Measurements from ENCODE around the gene EIF4G1.
"Not testable (repeated sequence)": the region's sequence is repeated elsewhere in the genome, so short reads cannot be mapped to it uniquely, and the experiment has no call there.

Gene EIF4G1

DNA sequence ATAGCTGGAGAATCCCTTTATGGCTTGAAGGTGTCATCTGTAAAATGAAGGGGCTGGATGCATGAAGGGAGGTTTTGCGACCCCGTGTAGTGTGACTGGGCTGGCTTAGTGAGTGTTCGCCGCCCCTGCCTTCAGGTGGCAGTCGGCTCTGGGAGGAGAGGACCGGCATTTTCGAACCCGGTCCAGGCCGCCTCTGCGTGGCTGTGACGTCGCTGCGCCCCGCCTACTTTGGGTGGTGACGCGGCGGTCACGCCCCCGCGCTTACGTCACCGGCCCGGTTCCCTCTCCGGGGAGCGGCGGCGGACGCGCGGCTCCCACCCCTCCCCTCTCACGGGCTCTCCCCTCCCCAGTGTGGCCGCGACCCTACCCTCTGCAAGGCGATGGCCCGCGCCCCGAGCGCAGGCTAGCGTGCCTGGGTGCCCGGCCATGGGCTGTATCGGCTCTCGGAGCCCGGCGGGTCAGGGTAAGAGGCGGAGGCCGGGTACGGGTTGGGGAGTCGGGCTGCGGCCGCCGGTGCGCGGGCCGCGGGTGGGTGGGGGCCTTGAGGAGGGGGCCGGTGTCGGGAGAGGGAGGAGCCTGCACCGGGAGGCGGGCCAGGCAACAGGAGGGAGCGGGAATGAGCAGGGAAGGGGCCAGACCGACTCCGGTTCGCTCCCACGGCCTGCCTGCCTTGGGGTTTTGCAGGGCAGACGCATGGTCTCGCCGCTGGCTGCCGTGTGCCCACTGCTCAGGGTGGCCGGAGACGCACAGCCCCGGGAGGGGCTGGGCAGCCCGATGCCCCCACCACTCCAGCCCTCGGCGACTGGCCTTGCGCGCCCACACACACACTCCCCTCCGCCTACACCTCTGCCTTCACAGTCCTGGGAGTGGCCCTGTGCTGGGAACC, 21.5 kb downstream of the EIF4G1 start:
- peak; percentile 35 to 89 for DNase-seq

DNA sequence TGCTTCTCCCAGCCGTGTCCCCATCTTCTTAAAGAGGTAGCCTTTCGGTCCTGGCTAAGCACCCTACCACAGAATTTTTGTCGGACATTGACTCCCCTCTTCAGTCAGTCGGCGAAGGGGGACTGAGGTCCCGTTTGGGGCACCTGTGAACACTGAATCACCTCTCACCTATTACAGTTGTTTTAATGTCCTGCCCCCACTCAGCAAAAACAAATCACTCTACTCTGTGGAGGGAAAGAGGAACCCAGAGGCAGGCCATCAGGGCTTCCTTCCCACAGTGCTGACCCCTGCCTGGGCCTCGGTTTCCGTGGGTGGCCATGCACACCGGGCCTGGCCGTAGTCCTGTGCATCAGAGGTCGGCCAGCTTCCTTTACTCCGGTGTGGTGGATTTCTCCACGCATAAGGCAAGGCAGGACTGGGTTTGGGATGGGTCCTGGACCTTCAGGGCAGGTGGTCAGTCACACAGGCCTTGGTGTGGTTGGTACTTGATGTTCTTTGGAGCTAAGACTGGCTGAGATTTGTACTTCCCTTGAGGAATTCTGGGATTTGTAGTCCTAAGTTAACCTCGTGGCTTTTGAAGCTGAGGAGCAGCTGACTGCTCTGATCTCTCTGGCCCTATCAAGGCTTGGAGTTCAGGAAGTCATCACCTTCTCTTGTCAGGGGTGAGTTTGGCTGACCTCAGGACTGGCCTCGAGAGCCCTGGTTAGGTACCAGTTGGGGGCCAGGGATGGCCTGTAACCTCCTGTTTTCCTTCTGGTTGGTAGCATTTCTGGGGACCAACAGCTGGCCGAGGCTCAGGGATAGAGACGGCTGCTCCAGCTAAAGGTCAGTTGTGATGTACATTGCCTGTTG, 22.4 kb downstream of the EIF4G1 start:
- peak in 1 of 2 experiments; percentile 51 for DNase-seq

DNA sequence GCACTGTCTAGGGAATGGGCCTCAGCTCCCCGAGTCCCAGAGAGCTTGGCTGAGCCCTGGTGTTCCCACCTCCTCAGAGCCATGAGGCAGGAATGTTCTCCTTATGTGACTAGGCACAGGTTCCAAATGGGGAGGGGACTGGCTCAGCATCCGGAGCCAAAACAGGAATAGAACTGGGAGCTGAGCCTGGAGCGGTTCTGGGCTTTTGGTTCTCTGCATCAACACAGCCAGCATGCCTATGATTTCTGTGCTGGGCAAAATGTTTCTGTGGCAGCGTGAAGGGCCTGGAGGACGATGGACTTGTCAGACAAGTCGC, 23.0 kb downstream of the EIF4G1 start, which contains the start of gene FAM131A:
Gene FAM131A, plus strand, starts transcription at position 202 of the 316 bp plus-strand sequence. Its CDS starts 31 bp downstream, at position 233.
- no peak for DNase-seq

GRCh38 chr3:184337981-184338380, 23.6 kb downstream of the EIF4G1 start:
- no peak for DNase-seq

DNA sequence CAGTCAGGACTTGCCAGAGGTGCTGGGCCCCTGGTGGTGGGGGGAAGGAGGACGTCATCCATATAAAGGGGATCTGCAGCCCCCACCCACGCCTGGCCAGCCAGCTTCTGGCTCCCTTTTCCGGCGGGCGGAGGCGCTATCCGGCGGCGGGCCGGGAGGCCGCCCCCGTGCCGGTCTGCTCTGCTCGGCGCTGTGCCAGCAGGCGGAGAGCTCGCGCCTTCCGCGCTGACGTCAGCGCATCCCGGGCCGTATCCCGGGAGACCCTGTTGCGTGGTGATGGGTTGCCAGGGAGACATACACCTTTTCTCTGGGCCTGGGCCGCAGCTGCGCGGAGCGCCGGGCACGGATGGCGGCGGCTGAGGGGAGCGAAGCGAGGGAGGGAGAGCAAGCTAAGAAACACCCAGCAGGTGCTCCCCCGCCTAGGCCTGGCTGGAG, 24.1 kb downstream of the EIF4G1 start:
- peak; percentile 77 to 89 for DNase-seq

- peak; percentile 51 to 71 for DNase-seq
Measured at GRCh38 chr3:184339001-184339400, 24.6 kb downstream of the EIF4G1 start.

DNA sequence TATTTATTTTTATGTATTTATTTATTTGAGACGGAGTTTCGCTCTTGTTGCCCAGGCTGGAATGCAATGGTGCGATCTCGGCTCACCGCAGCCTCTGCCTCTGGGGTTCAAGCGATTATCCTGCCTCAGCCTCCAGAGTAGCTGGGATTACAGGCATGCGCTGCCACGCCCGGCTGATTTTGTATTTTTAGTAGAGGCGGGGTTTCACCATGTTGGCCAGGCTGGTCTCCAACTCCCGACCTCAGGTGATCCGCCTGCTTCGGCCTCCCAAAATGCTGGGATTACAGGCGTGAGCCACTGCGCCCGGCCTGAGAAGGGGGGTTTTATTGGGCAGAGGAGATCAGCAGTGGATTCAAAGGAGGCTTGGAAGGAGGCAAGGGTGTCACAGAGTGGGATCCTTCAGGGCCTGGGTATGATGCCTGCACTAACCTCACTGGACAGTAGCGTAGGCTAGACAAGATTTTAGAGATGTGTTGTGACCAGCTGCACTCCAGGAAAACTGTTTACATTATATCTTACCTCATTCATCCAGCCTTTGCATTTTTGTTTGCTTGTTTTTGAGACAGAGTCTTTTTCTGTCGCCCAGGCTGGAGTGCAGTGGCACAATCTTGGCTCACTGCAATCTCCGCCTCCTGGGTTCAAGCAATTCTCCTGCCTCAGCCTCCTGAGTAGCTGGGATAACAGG, 25.2 kb downstream of the EIF4G1 start:
- DNase-seq: not testable (repeated sequence)

GRCh38 chr3:184341925-184342324, 27.5 kb downstream of the EIF4G1 start:
- no peak for DNase-seq

- no peak for DNase-seq
Measured at GRCh38 chr3:184343200-184343876, 28.9 kb downstream of the EIF4G1 start.

- peak; percentile 18 to 65 for DNase-seq
Measured at GRCh38 chr3:184344579-184345316, 30.3 kb downstream of the EIF4G1 start.

DNA sequence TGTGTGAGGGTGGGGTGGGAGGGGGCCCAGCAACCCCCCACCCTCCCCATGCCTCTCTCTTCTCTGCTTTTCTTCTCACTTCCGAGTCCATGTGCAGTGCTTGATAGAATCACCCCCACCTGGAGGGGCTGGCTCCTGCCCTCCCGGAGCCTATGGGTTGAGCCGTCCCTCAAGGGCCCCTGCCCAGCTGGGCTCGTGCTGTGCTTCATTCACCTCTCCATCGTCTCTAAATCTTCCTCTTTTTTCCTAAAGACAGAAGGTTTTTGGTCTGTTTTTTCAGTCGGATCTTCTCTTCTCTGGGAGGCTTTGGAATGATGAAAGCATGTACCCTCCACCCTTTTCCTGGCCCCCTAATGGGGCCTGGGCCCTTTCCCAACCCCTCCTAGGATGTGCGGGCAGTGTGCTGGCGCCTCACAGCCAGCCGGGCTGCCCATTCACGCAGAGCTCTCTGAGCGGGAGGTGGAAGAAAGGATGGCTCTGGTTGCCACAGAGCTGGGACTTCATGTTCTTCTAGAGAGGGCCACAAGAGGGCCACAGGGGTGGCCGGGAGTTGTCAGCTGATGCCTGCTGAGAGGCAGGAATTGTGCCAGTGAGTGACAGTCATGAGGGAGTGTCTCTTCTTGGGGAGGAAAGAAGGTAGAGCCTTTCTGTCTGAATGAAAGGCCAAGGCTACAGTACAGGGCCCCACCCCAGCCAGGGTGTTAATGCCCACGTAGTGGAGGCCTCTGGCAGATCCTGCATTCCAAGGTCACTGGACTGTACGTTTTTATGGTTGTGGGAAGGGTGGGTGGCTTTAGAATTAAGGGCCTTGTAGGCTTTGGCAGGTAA, 31.1 kb downstream of the EIF4G1 start:
- DNase-seq: peak; percentile 52 to 72

GRCh38 chr3:184346480-184347190, 32.2 kb downstream of the EIF4G1 start:
- no peak for DNase-seq

DNA sequence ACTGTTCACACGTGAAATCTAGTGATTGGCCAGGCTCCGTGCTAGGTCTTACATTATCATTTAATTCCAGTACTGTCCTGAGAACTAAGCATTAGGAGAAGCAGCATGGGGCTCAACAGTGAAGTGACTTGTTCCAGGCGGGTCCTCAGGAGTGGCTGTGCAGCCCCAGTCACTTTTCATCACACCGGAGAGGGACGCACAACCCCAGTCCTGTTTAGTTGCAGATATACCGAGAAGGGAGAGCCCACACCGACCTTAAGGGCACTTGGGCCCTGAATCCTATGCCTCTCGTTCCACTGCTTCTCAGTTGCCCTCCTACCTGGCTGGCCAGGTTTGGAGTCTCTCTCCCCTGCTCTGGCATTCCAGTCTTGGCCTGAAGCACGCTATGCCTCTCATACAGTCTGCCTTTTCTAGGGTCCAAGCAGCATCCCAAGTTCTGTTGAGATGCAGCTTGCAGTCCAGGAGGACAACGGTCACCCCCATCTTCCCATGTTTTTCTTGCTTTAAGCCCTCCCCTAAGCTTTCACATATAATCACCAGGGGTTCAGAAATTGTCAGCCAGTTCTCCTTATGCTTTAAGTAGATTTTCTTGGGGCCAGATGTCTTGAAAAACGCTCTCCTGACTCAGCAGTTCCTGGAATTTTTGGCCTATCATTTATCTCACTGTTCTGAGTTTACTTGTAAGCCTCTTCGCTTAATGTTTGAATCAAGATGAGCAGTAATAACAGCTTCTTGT, 33.1 kb downstream of the EIF4G1 start:
- DNase-seq: no peak

GRCh38 chr3:184348057-184348382, 33.6 kb downstream of the EIF4G1 start:
- DNase-seq: no peak

- no peak for DNase-seq
Measured at GRCh38 chr3:184349563-184350470, 35.4 kb downstream of the EIF4G1 start.

DNA sequence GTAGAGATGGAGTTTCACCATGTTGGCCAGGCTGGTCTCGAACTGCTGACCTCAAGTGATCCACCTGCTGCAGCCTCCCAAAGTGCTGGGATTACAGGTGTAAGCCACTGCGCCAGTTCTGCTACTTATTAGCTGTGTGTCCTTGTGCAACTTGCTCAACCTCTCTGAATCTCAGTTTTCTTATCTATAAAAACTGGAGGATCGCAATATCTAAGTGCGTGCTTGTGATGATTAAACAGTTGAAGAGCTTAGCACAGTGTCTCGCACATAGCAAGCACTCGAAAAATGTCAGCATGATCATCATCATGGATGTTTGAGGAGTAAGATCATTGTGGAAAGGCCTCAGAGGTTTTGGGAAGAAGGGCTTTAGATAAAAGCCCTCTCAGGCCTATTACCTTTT, 36.2 kb downstream of the EIF4G1 start:
- DNase-seq: no peak

- no peak for DNase-seq
Measured at GRCh38 chr3:184351511-184352148, 37.2 kb downstream of the EIF4G1 start.
